Measurements from ENCODE around the gene ZCCHC4. TPM values are rescaled to one million over a fixed set of nuclear protein-coding genes. Genes with fewer than 3 reads are reported as not detected.
"Not testable (repeated sequence)": the region's sequence is repeated elsewhere in the genome, so short reads cannot be mapped to it uniquely, and the experiment has no call there.

The ZCCHC4 gene
- total RNA-seq, 1 donor from 2014 or later = 13.8 TPM

DNA sequence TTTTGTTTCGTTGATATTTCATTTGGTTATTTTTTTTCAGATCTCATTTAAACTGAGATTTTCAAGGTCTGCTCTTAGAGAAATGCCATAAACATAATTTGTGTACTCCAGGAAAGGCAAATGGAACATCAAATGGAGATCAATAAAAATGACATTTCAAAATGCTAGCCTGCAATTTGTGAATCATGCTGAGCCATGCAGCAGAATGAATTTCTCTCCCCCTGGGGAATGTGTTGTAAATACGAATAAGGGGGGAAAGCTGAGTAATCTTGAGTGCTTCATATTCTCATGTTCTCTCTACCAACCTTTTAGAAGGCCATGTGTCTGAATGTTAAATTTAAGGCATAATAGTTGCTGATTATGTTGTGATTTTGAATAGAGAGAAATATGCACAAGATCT is 7.8 kb downstream of the ZCCHC4 start:
- intact Hi-C loops (cut with micrococcal nuclease) = no loop called here

DNA sequence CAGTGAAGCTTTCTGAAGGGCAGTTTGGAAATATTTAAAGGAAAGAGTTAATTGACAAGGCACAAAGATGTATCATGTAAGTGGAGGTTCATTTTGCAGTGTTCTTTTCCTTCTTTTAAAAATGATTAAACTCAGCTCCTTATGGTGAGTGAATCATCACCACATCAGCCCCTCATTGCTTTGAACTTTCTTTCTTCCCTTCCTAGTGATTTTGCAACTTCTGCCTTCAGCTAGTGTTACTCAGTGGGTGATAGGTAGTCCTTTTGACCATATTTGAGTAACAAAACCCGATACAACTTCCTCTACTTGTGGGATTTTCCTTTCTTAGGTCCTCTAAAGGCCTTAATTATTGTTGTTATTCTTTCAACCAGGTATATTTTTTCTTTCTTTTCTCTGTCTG is 8.2 kb downstream of the ZCCHC4 start:
- intact Hi-C loops (cut with micrococcal nuclease) = loop anchor here (1.0 kb wide), 1 partner anchor 11 kb away; no protein-coding TSS in a partner anchor

DNA sequence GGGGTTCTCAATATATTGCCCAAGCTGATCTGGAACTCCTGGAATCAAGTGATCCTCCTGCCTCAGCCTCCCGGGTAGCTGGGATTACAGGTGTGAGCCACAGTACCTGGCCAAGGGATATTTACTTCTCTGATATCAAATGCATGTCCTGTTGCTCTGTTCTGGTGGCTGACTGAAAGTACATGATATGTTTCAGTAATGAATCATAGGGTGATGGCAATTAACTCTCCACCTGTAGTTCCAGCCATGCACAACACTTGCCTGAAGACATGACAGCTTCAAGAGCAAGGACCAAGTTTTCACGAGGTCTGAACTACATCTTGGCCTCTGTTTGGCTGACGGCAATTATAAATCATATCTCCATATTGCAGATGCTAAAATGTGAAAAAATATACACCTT is 9.1 kb downstream of the ZCCHC4 start:
- intact Hi-C loops (cut with micrococcal nuclease) = loop anchor here (1.0 kb wide), 1 partner anchor 10 kb away; no protein-coding TSS in a partner anchor

DNA sequence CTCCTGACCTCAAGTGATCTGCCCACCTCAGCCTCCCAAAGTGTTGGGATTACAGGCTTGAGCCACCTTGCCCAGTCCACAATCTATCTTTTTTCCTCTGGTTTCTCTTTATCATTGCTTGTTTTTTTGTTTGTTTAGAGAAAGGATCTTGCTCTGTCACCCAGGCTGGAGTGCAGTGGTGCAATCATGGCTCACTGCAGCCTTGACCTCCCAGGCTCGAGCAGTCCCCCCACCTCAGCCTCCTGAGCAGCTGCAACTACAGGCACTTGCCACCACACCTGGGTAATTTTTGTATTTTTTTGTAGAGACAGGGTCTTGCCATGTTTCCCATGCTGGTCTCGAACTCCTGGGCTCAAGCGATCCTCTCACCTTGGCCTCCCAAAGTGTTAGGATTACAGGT is 15.9 kb downstream of the ZCCHC4 start:
- intact Hi-C loops (cut with micrococcal nuclease) = not testable (repeated sequence)

DNA sequence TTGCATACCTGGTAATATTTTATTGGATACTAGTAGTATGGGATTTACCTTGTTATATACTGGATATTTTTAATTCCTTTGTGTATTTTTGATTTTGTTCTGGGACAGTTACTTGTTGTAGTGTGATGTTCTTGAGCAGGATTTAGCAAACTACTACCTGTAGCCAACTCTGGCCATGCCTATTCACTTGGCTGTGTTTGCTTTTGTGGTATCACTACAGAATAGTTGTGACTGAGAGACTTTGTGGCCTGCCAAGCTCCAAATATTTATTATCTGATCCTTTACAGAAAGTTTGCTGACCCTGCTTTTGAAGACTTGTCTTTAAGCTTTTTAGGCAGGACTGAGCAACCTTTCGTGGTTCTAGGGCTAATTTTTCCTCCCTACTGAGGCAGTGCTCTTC is 17.8 kb downstream of the ZCCHC4 start:
- intact Hi-C loops (cut with micrococcal nuclease) = no loop called here

DNA sequence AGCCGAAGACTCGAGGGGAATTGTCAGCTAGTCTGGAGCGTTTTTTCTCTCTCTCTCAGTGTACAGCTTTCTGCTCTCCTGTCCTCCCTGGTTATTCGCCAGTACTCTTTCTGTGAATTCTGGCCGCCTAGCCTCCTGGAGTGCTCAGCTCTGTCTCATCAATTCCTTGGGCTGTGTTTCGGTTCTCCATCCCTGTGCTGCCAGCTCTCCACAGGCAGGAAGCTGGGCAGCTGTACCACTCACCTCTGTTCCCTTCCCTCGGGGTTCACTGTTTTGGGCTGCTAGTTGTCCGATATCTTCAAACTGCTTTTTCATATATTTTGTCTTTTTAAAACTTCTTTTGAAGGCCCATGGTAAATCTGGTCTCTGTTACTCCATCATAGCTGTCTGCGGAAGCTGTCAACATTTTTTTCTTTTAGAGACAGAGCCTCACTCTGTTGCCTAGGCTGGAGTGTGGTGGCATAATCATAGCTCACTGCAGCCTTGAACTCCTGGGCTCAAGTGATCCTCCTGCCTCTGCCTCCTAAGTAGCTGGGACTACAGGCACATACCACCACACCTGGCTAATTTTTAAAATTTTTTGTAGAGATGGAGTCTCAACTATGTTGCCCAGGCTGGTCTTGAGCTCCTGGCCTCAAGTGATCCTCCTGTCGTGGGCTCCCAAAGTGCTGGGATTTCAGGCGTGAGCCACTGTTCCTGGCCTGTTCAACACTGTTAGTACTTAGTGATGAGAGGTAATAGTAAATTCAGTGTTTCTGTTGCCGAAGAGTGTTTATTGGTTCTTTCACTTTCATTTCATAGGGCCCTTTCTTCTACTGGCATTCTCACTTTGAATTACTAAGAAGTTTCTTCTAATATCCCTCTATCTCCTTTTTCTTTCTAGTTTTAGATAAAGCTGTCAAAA is 18.6 kb downstream of the ZCCHC4 start:
- intact Hi-C loops (cut with micrococcal nuclease) = loop anchor here (1.0 kb wide), 5 partner anchors 10 to 171 kb away; partner anchors contain the start of genes ANAPC4, PI4K2B, SEPSECS and ZCCHC4

DNA sequence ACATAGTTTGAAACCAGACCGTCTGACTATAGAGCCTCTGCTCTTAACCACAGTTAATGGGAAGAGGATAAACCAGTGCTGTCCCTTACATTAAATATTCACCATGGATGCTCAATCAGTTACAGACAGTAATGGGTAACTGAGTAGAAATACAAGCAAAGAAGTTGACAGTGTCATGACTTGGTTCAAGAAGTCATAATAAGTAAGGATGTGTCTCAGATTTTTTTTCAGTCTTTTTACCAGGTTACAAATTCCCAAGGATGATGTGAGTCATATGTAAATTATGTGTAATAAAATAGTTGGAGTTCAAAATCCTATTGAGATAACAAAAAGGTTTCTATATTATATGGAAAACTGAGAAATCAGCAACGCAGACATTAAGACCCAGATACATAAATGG is 31.1 kb downstream of the ZCCHC4 start:
- intact Hi-C loops (cut with micrococcal nuclease) = no loop called here

DNA sequence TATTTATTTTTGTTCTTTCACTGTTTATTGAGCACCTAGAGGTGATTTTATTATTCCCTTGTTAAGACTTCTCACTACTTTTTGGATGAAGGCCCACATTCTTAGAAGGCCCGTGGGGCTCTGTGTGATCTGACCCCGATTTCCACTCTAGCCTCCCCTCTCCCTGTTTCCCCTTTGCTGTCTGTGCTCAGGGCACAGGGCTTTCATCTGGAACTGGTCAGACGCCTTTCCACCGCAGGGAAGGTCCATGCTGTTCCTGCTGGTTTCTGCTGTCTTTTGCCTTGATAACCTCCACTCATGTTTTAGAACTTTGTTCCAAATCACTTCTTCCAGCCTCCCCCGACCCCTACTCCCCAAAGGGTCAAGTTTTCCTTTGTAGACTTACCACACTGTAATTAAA is 33.2 kb downstream of the ZCCHC4 start:
- intact Hi-C loops (cut with micrococcal nuclease) = no loop called here

DNA sequence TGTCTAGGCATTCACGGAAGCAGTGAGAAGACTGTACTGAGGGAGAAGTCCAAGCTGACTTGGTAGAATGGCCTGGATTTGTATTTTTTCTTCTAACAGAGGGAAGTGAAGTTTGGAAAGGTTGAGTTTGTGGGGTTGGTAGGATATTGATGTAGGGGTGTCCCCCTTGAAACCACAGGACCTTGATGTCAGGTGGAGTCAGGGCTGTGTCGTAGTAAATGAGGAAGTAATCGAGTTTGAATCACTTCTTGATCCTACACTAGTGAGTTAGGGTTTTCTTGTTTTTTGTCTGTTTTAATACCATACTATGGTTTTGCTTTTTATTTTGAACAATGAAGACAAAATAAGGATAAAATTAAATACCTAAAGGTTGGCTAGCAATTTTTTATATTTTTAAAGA is 34.3 kb downstream of the ZCCHC4 start:
- intact Hi-C loops (cut with micrococcal nuclease) = no loop called here

DNA sequence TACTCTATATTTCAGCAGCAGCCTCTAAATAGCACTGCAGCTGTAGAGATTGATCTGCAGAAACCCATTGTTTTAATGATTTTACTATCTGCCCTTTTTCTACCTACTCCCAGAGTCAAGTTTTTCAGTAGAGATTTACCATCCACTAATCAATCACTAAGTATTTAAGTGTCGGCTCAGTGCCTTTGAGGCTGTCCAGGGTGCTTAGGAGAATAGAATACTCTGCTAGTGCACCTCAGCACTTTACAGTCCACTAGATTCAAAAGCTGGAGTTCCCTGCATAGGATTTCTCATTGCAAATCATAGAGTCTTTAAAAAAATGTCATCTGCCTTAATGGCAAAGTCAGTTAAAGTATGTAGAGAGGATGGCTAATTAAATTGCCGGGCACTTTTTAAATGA is 34.9 kb downstream of the ZCCHC4 start:
- intact Hi-C loops (cut with micrococcal nuclease) = no loop called here

DNA sequence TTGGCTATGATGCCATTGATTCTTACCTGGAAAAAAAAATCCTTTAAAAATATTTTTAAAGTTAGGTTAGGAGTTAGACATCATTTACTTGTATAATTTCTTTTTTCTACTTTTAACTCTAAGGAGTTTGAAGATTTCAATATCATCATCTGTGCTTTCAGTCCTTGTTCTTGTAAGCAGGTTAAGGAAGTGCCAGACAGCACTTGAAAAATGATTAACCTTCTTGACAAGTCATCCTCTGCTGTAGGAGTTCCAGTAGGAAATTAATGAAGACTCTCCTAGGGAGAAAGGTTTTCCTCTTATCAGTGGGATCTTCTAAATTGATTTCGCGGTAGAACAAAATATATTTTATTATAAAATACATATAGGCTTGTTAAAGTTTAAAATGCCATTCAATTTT is 35.4 kb downstream of the ZCCHC4 start:
- intact Hi-C loops (cut with micrococcal nuclease) = no loop called here

DNA sequence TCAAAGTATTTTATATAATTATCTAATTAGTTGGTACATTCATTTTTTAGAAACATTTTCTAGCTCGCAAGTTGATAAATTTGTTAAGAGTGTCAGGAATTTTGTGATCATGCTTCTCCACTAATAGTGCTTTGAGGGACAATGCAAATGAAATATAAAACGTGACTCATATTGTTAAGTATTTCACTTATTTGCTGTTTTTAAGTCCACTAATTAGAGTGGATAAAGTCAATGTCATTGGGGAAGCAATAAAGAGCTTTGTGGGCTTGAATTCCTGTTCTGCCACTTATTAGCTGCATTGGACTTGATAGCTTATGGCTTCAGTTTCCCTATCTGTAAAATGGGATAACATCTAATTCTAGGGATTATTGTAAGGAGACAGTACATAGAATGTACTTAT is 38.0 kb downstream of the ZCCHC4 start:
- intact Hi-C loops (cut with micrococcal nuclease) = no loop called here

DNA sequence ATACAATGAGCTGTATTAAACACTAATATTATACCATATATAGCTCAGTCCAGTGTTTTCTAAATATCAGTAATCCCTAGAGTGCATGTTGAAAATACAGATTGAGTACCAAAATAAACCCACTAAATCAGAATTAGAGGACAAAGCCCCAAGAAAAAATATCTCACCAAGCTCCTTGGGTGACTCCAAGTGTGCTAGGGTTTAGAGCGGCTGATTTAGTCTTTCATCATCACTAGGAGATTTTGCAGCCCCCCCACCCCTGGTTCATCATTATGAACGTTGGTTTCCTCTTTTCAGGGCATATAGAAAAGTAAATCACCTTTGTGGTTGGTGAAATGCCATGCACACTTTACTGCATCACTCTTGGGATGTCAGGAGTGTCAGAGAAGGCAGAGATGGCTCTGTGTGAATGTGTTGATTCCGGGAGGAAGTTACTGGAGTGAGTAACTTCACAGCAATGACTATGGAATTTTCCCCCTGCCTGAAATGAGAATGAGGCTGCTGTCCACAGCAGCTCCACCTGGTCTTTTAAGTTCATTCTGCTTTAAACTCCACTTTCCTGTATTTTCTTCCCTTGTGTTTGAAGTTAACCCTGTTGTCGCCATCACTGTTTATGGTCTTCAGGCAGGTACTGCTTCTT is 39.3 kb downstream of the ZCCHC4 start:
- intact Hi-C loops (cut with micrococcal nuclease) = no loop called here

DNA sequence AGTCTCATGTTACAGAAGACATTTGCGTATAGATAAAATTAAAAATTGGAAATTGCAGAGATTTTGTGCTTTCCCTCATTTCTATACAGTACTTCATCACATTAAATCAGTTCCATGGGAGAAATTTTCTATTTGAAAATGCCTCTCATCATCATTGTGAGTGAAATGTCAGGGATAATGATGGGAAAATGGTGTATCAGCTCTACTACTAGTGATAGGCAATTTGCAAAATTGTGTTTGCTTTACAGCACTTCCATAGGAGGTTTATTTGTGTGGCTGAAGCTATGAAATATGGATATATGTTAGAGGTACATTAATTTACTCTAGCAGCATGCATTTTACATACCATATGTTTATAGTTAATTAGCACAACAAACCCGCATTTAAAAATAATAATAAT is 43.5 kb downstream of the ZCCHC4 start:
- intact Hi-C loops (cut with micrococcal nuclease) = no loop called here

DNA sequence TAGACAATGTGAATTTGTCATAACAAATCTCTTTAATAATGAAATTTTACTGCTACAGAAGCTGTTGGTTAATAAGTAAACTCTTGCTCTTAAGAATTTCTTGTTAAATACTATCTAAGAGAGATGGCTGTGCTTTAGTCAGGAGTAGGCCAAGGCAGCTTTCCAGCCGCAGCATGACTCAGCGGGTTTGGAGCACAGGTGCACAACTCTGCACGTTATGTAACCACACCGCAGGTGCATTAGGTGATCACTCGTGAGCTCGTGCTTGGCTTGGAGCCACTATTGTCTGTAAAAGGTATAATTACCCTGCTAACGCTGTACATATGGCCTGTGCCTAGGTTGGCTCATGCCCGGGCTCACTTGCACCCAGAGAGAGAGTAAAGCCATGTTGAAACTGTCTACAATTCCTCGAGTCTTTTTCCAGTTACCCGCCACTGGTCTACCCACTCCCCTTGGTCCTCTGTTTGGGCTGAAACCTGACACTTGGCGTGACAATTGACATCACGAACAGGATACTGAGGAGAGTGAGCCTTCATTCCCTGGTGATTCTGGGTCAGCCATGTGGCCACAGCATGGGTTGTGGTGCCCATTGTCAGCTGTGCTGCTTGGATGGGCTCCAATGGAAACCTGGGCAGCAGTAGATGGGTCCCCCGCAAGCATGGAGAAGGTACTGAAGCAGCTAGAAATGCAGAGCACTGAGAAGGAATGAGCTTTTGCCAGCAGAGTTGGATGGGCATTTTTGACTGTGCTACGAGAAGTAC is 46.1 kb downstream of the ZCCHC4 start:
- intact Hi-C loops (cut with micrococcal nuclease) = no loop called here

DNA sequence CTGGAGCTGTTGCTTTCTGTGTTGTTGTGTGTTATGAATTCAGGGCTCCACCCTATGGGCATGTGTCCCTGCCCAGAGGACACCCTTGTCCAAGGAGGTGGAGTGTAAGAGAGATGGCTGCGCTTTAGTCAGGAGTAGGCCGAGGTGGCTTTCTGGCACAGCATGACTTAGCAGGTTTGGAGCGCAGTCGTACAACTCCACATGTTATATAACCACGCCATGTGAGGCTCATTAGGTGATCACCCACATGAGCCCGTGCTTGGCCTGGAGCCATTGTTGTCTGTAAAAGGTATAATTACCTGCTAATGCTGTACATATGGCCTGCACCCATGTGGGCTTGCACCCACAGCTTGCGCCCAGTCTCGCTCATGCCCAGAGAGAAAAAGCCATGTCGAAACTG is 48.7 kb downstream of the ZCCHC4 start:
- intact Hi-C loops (cut with micrococcal nuclease) = no loop called here

DNA sequence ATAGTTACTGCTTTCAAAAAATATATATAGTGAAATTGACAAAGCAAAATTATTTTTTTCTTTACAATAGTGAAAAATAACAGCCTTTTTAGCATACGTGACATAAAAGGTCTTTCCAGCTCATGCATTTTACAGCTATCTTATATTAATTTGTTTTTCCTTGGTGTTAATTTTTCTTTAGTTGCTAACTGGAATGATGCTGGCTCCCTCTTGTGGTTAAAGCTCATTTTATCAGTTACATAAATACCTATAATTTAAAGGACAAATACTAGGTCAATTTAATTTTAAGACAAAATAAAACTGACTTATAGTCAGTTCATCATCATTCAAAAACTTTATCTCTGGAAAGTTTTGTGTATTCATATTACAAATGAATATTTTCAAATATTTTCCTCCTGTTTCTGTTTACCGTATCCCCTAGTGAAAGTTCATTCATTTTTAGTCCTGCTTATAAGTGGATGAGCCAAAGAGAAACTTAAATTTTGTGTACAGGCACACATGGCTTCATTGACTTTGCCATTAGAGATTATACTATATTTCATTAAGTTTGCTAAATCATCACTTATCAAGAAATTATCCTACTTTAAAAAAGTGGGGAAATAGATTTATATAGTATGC is 54.5 kb downstream of the ZCCHC4 start:
- intact Hi-C loops (cut with micrococcal nuclease) = loop anchor here (1.0 to 5.0 kb wide), 5 partner anchors 55 to 895 kb away; partner anchors contain the start of genes PI4K2B and ZCCHC4

DNA sequence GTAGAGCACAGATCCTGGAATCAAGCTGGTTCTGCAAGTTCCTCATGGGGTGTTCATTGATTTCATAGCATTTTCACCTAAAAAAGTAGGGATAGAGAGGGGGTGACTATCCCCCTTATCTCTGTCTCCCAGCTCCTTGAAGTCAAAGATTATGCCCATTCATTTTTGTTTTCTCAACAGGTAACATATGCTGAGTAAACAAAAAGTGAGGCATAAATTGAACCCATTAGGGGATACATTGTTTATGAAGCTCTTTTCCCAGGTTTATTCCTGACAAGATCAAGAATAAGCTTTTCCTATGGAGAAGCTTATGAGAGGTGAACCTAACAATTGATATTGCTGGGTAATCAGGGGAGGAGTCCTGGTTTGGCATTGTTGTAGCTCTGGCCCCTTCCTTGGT is 55.3 kb downstream of the ZCCHC4 start:
- intact Hi-C loops (cut with micrococcal nuclease) = loop anchor here (1.0 to 5.0 kb wide), 5 partner anchors 56 to 896 kb away; partner anchors contain the start of genes PI4K2B and ZCCHC4

DNA sequence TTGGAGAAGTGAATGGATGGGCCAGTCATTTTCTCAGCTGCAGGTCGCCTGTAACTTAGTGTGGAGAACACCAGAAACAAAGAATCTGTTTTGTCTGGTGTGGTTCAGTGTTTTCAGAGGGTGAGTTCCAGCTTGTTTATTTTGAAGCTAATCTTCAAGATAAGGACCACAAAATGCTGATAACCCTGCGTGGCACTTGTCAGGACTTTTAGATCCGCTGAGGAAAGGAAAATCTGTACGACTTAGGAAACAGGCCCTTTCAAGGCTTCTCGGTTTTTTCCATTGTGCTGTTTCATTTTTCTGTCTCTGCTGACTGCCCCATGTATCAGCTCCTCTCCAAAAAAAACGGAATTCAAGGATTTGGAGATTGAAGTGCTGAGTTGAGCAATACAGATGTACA is 55.7 kb downstream of the ZCCHC4 start:
- intact Hi-C loops (cut with micrococcal nuclease) = loop anchor here (5.0 kb wide), 1 partner anchor 896 kb away; no protein-coding TSS in a partner anchor

DNA sequence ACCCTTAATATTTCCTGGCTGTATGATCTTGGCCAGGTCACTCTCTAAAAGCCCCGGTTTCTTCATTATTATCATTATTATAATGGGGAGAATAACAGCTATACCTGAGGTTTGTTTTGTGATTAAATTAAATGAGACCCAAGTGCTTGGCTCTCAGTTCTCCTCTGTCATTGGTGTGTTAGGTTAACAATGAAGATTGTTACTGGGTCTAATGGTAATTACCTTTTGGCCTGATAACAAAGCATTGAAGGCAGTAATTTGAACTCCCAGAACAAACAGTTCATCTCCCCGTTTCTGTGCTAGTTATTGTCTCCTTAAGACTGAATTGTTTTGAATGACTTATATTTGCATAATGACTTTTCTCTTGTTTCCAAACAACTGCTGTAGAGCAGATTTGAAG is 57.7 kb downstream of the ZCCHC4 start:
- intact Hi-C loops (cut with micrococcal nuclease) = no loop called here

DNA sequence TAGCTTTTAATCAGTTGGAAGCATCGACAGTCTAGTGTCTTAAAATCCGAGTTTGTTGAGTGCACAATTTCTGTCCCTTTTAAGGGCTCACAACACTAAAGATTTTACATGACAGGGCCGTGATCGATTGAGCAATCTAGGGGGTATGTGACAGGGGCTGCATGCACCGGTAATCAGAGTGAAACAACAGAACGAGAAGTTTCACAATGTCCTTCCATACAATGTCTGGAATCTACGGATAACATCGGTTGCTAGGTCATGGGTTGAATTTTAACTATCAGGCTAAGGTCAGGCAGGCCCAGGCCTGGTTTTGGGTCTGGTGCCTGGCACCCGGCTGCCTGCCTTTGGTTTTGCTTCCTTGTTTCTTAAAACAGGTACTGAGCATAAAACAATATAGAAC is 60.0 kb downstream of the ZCCHC4 start:
- intact Hi-C loops (cut with micrococcal nuclease) = not testable (repeated sequence)
